HG03460 (cell line): Measurements from ENCODE around the gene GOLT1A.

ENCODE experiments used
- ATAC-seq: cut with Tn5 transposase; IDR thresholded peaks from one replicate; pipeline ENCODE4 v1.9.1; 2021; ENCODE audit not compliant: unreplicated experiment

GOLT1A gene

DNA sequence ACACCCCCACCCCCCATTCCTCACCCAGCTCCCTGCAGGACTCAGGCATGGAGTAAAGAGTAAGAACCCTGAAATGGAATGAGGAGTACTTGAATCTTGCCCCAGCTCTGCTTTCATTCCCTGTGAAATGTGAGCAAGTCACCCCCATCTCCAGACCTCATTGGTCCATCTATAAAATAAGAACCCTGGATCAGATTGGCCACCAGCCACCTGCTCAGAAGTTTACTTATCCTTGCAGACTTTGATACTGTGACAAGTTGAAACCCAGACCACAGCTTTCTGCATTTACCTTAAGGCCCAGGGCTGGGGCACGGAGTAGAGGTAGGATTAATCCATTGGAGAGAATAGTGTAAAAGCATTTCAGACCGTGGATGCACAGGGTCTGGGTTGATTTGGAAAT is 19.7 kb downstream of the GOLT1A start:
- no peak for ATAC-seq

DNA sequence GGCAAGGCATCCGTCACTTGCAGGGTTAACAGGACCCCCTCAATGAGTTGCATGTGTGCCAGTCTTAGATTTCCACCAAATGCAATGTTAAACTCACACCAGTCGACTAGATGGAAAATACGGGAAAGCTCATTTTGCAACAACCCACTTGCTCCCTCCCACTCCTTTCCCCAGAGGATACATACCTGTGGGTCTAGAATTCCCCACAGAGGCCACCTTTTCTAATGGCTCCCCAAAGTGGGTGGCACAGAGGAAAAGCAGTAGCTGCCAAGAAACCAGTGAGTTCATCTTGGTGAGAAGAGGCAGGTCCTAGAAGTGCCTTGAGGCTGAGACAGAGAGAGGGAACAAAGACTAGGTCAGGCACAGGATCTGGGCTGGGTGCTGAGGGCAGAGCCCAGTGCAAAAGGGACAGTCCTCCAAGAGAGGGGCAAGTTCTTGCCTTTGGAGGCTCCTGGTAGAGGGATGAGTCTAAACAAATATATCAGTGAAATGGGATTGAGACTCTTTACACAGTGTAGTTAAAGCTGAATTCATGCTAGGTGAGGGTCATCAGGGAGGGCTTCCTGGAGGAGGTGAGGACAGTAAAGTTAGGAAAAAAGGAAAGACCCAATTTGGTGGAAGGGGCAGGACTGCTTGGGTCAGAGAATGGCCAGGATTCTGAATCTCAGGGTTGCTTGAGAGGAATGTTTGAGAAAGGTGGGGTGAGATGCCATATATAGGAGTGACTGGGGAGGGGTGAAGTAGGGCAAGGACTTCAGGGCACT is 21.0 kb downstream of the GOLT1A start:
- no peak for ATAC-seq

DNA sequence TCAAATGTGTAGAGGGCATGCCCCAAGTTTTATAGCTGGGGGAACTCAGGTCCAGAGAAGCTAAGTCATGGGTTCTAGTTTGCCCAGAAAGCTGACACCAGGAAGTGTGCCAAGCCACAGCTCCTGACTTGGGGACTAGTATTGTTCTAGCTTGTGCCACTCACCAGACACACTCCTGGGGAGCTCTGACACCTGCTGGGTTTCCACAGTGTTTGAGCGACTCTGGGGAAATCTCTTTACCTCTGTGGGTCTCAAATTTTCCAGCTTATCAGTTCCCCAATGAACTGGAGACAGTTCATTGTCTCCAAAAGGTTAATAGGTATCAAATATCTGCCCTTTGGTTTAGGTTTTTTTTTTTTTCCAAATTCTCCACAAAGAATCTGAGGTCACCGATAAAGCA is 21.7 kb downstream of the GOLT1A start:
- ATAC-seq, result no peak

DNA sequence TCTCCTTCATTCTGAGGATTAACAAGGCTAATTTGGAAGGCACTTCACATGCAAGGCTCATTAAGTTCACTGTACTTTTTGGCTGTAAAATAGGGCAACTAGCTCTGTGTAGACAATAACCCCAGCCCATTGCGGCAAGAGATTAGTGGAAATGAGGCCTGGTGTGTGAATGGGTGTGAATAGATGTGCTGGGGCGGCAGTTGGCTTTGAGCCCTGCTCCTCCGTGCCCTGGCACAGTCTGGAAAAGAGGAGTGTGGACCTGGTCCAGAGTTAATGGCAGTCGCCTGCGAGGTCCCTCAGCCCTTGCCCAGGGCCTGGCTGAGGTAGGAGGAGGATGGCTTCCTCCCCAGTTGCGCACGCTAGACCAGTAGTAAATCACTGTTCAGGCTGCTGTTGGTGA is 22.3 kb downstream of the GOLT1A start:
- no peak for ATAC-seq

DNA sequence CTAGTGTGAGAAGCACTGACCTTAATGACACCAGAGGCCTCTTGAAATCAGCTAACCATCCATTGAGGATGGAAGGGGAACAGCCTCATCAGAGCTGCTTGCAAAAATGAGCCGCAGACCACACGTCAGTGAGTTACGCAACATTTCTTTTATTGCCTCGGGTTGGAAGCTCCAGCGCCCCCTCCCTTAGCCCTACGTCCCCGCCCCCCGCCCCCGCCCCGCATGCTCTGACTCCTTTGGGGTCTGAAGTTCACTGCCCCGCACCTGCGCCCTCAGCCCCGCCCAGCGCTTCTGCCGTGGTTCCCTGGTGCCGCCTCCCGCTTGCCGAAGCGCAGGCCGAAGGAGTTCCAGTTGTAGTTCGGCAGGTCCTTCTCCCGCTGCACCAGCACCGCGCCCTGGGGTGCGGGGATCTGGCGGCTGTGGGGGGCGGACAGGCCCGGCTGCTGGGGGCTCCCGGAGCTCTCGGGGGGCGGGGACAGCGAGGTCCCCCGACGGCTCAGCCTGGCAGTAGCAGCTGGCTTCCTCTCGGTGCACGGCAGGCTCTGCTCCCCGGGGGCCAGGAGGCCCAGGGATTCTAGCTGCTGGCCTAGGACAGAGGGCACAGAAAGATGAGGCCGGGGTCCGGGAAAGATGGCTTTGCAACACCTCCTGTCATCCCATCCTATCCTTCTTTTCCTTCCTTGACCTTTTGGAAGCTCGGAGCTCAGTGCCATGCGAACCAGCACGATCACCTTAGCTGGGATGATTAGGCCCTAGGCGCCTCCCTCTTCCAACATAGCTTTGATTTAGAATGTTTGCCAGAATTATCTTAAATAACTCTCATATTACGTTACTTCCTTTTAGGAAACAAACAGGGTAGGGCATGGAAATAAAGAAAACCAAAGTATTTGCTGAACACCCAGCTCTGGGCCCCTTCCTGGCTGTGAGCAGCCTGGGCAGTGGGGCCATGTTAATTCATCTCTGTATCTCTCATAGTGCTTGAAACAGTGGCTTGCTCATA is 23.3 kb downstream of the GOLT1A start:
- no peak for ATAC-seq

DNA sequence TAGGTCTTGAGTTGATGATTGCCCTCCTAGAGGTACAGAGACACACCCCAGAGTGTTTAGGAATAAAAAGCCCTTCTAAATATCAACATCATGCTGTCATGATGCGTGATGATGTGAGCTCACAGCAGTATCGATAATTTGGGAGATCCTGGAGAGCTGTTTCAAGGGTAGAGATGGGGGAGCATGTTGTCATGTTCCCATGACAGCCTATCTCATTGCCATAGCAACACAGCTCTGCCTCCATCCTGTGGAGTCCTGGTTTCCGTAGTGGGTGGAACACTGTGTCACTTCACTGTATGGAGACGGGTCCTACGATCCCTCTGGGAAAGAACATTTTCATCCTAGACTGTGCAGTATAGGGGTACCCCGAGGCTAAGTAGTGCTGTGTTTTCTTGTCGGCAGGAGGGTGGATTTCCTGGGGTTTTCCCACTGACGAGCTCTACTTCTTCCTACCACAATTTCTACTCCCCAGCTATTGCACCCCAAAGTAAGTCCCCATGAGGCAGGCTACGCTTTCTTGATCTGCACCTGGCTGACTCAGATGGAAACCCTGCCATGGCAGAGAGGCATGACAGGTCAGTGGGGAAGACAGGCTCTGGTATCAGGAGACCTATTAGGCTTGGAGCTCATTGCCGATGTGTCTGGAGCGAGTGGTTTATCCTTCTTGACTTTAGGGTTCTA is 24.7 kb downstream of the GOLT1A start:
- no peak for ATAC-seq

DNA sequence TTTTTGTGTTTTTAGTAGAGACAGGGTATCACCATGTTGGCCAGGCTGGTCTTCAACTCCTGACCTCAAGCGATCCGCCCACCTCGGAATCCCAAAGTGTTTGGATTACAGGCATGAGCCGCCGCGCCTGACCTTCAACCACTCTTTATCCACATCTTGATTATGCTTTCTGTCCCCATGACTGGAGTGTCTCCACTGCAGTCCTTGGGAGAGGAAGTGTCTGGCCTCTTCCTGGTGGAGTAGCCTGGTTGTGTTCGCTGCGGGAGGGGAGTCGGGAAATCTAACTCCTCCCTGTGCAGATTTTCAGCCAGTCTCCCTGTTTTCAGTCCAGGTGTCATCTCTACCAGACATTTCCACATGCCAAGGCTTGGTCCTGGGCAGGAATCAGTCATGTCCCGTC is 27.2 kb downstream of the GOLT1A start:
- no peak for ATAC-seq

DNA sequence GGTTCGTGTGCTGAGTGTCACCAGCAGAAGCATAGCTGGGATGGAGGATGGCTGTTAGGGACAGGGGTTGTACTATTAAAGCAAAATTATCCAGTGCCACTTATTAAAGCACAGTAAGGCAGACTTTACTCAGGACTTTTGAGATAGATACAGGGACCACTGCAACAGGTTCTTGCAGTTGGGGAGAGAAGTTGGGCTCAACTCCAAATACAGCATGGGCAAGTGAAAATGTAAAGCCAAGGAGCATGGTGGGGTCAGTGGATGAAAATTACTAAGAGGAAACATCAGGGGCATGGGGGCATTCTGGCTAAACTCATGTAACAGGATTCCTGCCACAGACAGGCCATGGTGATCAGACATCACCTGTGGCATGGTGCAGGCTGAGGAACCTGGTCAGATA is 32.7 kb downstream of the GOLT1A start:
- no peak for ATAC-seq

DNA sequence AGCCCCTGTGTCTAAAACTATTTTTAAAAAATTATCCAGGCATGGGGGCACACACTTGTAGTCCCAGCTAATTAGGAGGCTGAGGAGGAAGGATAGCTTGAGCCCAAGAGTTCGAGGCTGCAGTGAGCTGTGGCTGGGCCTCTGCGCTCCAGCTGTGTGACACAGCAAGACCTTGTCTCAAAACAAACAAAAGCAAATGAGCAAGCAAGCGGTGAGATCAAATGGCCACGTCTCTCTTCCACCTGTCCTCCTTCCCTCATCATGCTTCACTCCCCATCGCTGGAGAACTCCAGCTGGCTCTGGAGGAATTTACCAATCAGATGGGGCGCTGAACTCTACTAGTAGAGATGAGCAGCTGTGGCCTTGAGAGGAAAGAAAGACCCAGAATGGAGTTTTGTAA is 33.7 kb downstream of the GOLT1A start:
- ATAC-seq, result no peak

DNA sequence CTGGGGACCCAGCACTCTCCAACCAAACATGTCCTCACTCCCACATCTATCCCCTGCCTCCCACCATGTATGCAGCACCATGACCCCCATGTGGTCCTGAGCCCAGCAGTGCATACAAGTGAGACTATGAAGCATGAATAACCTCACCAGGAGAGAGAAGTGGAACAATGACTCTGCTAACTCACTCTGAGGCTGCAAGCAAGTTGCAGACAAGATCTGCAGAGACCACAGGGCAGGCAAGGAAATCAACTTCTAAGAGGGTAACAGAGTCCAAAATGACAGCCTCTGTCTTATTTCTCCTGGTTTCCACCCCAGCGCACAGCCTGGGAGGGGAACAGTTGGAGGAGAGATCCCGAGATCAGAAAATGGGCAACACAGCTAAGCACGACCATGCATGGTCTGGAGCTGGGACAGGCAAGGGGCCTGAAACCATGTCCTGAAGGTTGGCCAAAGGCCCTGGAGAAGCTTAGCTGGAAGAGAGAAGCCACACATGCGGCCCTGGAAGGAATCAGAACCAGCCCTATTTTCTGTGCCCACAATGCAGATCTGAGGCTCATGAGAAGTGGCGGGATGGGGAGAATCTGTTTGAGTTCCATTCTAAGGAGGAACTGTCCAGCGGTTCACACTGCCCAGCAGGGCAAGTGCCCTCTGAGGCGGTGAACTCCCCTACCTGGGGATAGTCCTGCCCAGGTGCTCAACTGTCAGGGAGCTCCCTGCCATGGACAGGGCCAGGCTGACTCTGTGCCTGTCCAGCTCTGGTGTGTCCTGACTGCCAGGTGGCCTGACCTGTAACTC is 35.1 kb downstream of the GOLT1A start:
- no peak for ATAC-seq

DNA sequence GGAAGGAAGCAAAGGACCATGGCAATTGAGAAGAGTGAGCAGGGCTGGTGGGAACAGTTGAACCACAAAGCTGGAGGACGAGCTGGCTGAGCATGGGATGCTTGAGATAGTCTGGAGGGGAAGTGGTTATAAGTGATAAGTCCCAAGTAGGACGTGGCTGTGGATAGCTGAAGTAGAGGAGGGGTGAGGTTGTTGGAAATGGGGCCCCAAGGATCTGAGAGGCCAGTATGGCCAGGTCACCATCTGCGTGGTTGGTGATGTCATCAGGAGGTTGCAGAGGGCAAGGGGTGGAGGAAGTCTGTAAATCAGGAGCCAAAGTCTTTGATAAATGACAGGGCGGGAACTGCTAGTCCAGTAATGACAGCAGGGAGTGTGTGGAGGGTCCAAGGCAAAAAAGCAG is 36.7 kb downstream of the GOLT1A start:
- no peak for ATAC-seq

DNA sequence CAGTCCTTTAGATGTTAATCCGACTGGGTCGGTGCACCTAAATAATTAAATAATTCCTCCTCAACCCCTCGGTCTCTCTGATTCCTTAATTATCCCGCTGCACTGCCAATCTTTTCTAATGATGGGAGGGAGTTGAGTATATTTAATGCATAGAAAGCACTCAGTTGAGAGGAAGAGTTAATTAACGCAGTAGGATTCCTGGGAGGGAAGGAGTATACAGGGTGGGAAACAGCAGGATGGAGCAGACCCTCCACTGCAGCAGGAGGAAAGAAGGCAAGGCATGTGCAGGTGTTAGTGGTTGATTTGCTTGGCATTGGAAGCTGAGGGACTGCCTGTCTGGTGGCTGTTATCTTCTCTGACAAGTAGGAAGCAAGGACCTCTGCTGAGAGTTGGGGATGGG is 37.7 kb downstream of the GOLT1A start:
- ATAC-seq, result no peak

DNA sequence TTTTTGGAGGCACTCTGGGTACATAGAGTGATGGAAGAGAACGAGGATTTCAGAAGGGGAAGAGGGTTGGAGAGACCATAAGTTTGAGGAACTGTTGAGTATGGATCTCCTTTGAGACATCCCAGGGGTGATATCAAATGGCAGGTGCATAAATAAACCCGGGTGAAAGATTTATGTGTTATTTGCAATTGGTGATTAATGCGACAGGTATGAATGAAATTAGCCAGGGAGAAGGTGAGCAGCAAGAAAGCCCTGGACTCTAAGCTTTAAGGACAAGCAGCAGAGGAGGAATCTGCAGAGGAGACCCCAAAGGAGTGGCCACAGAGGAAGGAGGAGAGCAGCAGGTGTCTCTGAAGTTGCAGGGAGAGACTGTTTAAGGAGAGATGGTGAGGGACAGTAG is 38.8 kb downstream of the GOLT1A start:
- ATAC-seq, result no peak

DNA sequence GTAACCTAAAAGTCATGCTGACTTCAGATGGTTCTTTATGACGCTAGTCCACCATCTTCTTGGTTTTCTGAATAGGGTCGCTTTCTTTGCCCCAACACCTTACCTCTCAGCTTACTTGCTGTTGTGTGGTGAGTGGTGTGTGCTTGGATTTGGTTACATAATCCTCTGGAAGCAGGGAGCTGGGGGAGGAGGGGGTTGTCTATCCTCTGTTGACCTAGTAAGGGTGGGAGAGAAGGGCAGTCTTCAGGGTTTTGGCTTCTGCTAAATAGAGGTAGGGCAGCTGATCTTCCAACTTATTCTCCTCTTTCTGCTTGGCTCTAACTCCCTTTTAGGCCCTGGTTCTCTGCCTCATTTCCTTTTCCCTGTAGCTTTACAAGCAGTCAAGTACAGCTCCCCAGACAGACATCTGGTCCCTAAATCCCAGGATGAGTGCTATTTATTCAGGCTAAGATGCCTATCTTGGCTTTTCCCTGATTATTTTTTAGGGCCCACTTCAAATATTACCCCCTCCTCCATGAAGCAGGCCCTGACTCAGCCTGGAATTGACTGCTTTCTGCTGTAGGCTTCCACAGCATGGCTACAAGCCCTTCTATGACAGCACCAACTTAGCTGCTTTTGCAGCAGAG is 41.3 kb downstream of the GOLT1A start:
- no peak for ATAC-seq

DNA sequence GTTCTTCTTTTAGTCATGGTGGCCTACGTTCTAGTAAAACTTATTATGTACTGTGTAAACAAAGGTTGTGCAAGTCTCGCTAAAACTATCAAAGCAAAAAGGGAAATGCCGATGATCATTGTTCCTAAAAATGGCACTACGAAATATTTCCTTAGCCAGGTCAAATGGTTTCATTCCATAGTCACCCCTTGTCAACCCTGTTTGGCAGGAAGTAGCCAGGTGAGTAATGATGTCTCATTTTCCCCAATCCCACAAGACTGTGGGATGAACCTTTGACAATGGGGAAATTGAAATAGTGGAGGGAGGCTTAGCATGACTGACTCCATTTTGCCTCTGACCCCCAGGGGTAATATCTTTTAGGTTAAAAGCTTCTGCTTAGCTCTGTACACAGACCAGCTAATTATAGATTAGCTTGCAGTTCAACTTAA is 42.0 kb downstream of the GOLT1A start:
- ATAC-seq, result no peak

DNA sequence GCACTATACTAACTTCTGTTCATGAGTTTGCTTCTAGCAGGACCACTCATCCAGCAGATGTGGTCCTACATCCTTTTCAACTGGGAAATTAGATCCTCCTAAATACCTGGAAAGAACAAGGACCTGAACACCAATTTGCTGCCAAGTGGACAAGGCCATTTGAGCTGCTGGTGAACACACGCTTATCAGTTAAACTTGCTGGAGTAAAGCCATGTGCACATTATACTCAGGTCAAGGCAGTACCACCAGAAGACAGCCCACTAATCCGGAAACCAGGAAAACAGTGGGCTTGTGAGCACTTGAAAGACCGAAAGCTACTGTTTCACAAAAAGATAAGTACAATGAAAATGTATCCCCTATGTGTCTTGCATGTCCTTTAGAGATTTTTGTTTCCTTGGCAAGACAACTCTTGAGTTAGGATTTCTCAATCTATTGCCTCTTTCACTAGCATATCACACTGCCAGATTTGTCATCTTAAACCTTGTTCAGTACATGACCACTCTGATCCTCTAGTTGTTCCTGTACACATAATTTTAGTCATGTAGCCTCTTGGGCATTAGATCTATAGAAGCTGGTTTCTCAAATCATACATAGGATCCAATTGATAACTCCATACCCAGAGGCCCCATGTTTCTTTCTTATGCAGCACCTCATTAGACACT is 43.2 kb downstream of the GOLT1A start:
- ATAC-seq, result no peak

DNA sequence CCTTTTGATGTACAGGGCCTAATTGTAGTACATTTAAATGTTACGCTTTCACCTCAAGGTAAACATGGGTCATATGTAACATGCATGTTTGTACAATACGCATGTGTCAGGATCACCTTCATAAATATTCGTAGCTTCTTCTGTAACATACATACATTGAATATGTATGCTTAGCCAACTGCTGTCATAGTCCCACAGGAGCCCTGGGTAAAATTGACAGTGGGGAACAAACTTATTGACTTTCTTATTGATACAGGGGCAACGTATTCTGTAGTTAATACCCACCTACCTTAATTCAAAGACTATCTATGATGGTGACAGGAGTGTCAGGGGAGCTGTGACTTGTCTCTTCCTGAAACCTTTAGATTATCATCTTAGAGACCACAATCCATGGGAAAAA is 43.9 kb downstream of the GOLT1A start:
- ATAC-seq, result no peak

DNA sequence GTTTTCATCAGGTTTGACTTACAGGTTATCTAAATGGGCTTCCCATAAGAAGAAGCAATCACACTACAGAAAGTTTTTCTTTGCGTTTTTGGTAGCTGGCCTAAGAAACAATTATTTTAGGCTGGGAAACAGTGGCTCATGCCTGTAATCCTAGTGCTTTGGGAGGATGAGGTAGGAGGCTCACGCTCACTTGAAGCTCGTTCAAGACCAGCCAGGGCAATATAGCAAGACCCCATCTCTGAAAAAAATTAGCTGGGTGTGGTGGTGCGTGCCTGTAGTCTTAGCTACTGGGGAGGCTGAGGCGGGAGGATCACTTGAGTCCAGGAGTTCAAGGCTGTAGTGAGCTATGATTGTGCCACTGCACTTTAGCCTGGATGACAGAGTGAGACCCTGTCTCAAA is 46.1 kb downstream of the GOLT1A start:
- ATAC-seq, result no peak

DNA sequence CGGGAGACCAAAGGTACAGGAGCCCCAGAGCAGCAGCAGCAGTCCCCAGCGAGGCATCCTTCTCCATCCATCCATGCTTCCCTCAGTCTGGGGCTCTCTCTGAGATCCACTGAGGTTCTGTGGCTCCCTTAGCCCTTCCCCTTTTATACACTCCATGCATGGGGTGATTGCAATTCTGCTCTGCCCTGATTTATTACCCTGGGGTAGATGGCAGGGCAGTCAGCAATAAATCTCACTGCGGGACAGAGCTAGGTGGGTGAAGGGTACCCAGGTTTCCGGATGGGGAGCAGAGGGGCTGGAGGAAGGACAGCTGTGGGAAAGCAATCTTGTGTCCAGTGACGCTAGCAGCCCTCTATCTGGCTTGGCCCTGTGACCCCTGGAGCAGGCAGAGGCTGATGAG is 47.6 kb downstream of the GOLT1A start, which contains the start of gene REN:
REN (minus strand) TSS at position 119 of the 400 bp plus-strand sequence; CDS start at position 75, 44 bp downstream.
- ATAC-seq, result no peak
